Cardiac muscle cell (in vitro differentiated cells and primary cell): ENCODE results near the gene KIF26B. TPM values are rescaled to one million over a fixed set of nuclear protein-coding genes. Genes with fewer than 3 reads are reported as not detected.

Experiments used
- DNase-seq, 2 donors: peaks; one replicate each; pipeline versions ENCODE4 v3.0.0 to v3.0.0-alpha.2; 2010 to 2017; ENCODE audit warnings: low read depth in 1 of 2, low spot score in 1 of 2
- H3K27ac ChIP-seq: fragments of 200-600 bp; sonication (generic); 2 replicates; pipeline ENCODE4 v1.5.1; 2016
- H3K27me3 ChIP-seq: fragments of 200-600 bp; sonication (generic); 2 replicates; pipeline ENCODE4 v1.6.0; 2016; ENCODE audit warnings: control low read depth
- H3K36me3 ChIP-seq: fragments of 200-600 bp; sonication (generic); 2 replicates; pipeline ENCODE4 v1.5.1; 2016; ENCODE audit warnings: control low read depth
- H3K4me1 ChIP-seq: fragments of 200-600 bp; sonication (generic); 2 replicates; pipeline ENCODE4 v1.8.1; 2017; ENCODE audit warnings: low read depth, mild to moderate bottlenecking, mixed run types
- H3K4me3 ChIP-seq: fragments of 200-600 bp; sonication (generic); 2 replicates; pipeline ENCODE4 v1.5.1; 2016; ENCODE audit warnings: mild to moderate bottlenecking
- H3K9me3 ChIP-seq: fragments of 200-600 bp; sonication (generic); 2 replicates; pipeline ENCODE4 v1.5.1; 2017; ENCODE audit warnings: low read depth, mild to moderate bottlenecking, control low read depth
- polyA plus RNA-seq: library from polyadenylated mRNA; unstranded; fragments of >200 nt; fragmentation: Nextera tagmentation; extraction: Ambion mirVana; gene quantifications from 2 replicates; pipeline ENCODE4 v1.2.1, GENCODE V29; 2016
- total RNA-seq: library from RNA; depleted of rRNA; stranded (reverse); fragments of >200 nt; gene quantifications from 2 replicates; pipeline ENCODE4 v1.2.3, GENCODE V29; 2016
- TF ChIP-seq, protein P1 (sequence below): IDR thresholded peaks from 2 replicates; pipeline ENCODE4 v1.5.1; 2012; ENCODE audit warnings: low read depth, mild to moderate bottlenecking, low read length

KIF26B gene
- total and polyA plus RNA-seq, 2 experiments from 2014 or later, result 58.9 to 177 TPM

DNA sequence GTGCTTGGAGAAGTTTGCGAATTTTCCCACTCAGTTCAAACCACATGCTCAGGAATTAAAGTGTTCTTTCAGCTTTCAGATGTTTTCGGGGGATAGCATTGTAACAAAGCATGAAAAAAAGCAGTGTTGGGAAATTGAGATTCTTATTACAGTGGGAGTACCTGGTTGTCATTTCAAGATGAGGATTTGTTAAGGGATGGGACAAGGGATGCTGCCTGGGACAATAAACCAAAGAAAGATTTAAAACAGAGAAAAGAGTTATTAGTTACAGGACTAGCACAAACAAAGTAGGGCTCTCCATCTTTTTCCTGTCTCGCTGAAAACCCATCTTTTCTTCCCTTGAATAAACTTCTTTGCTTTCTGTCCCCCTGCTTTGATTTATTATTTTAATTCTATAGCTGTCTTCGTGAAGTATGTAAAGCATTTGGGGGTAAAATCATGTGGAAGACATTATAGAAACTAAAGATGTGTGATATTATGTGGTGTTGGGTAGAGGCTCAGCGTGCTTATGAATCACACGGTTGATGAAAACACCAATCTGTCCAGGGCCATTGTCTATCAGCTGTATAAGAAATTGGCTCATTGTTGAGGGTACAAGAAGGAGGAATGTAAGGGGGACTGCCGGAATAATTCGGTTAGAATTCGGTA is 277.6 kb downstream of the KIF26B start:
- no peak overlapping the region for H3K4me3 ChIP-seq
- no peaks in the 10 kb centered on the region for H3K9me3 ChIP-seq
- peak overlapping the region; percentile 29 for H3K27ac ChIP-seq
- H3K27me3 ChIP-seq, result no peaks in the 10 kb centered on the region
- peaks cover 4% of the 10 kb centered on the region for H3K4me1 ChIP-seq
- no peak for DNase-seq
- H3K36me3 ChIP-seq, result peaks cover 7% of the 10 kb centered on the region
- TF ChIP-seq, protein P1, sequence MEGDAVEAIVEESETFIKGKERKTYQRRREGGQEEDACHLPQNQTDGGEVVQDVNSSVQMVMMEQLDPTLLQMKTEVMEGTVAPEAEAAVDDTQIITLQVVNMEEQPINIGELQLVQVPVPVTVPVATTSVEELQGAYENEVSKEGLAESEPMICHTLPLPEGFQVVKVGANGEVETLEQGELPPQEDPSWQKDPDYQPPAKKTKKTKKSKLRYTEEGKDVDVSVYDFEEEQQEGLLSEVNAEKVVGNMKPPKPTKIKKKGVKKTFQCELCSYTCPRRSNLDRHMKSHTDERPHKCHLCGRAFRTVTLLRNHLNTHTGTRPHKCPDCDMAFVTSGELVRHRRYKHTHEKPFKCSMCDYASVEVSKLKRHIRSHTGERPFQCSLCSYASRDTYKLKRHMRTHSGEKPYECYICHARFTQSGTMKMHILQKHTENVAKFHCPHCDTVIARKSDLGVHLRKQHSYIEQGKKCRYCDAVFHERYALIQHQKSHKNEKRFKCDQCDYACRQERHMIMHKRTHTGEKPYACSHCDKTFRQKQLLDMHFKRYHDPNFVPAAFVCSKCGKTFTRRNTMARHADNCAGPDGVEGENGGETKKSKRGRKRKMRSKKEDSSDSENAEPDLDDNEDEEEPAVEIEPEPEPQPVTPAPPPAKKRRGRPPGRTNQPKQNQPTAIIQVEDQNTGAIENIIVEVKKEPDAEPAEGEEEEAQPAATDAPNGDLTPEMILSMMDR, result no peak

DNA sequence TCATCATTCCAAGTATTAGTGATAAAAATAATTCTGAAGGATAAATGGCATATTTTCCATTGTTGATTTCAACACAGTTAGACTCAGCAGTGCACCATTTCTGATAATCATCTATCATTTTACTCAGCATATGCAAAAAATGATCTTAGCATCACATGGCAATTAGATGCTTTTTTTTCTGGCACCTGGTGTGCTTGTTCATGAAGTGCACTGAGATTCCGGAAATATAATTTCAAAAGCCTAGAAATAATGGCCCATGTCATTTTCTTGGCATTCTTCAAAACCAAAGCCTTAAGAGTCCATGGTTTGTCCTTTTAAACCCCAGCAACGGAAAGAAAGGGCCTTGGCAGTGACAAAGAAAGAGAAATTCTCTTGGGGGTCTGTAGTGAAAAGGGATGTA is 278.8 kb downstream of the KIF26B start:
- TF ChIP-seq, protein P1, result no peak
- Histone ChIP-seq H3K27ac (no peak overlapping the region), H3K4me3 (no peak overlapping the region), H3K9me3 (no peaks in the 10 kb centered on the region), H3K27me3 (no peaks in the 10 kb centered on the region), H3K36me3 (peaks cover 2% of the 10 kb centered on the region), H3K4me1 (peaks cover 9% of the 10 kb centered on the region)
- DNase-seq, result no peak

DNA sequence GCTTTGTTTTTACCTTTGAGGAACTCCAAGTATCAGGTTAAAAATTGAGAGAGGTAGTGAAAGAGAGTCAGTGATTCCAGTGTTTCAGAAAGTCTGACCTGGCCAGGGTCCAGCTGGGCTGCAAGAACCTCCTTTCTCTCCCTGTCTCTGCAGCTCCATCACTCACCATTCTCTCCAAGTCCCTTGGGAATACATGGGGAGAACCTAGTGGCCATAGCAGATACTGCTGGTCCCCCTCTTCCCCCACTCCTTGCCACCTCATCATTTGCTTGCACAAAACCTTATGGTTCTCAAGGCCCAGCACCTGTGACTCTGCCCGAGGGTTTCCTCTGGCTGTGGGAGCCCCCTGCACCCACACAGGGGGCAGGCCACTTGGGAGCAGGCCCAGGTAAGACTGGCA is 279.5 kb downstream of the KIF26B start:
- Histone ChIP-seq H3K36me3 (peaks cover 2% of the 10 kb centered on the region), H3K27ac (no peak overlapping the region), H3K4me1 (peaks cover 9% of the 10 kb centered on the region), H3K27me3 (no peaks in the 10 kb centered on the region), H3K9me3 (no peaks in the 10 kb centered on the region), H3K4me3 (no peak overlapping the region)
- no peak for DNase-seq
- TF ChIP-seq, protein P1, result no peak

DNA sequence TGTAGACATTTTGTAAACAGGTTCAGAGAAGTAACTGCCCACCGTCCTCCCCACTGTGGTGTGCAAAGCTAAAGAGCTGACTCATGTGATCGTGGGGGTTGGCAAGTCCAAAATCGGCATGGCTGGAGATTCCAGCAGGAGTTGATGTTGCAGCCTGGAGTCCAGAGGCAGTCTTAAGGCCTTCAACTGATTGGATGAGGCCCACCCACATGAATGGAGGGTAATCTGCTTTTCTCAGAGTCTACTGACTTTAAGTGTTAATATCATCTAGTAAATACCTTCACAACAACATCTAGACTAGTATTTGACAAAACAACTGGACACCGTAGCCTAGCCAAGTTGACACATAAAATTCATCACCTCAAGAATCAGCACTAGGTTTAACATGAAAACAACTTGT is 281.6 kb downstream of the KIF26B start:
- TF ChIP-seq, protein P1, result no peak
- DNase-seq, result no peak
- Histone ChIP-seq H3K4me1 (peaks cover 11% of the 10 kb centered on the region), H3K9me3 (no peaks in the 10 kb centered on the region), H3K36me3 (peaks cover 2% of the 10 kb centered on the region), H3K27me3 (no peaks in the 10 kb centered on the region), H3K4me3 (no peak overlapping the region), H3K27ac (no peak overlapping the region)

DNA sequence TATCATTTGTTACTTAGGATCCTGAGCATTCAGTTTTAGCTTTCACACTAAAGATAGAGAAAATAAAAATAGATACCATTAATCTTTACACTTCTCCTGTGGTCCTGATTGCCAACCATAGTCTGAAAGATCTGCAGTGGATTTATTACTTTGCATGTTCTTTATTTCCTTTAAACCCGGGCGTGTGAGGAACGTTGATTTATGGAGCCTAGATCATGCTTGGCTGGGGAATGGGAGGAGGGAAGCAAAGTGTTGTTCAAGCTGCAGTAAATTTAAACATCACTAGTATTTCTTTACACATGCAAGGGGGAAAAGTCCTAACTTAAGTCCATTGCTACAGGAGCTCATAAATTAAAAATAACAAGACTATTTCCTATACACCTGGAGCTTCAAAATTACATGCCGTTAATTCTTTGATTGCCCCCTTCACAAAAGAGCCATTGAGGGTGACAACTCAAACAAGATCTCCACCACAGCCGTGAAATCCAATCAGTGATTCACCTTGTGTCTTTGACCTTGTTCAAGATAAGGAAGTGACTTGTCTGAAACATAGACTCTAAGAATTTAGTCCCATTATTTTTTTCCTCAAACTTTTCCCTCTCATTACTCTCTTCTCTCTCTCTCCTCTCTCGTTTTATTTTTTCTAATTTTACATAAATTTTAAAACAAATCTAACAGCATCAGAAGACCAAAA is 282.7 kb downstream of the KIF26B start:
- no peaks in the 10 kb centered on the region for H3K27me3 ChIP-seq
- H3K27ac ChIP-seq, result peak overlapping the region; percentile 45
- no peak for DNase-seq
- TF ChIP-seq, protein P1, result no peak
- H3K4me3 ChIP-seq, result no peak overlapping the region
- peaks cover 21% of the 10 kb centered on the region for H3K4me1 ChIP-seq
- no peaks in the 10 kb centered on the region for H3K9me3 ChIP-seq
- peaks cover 2% of the 10 kb centered on the region for H3K36me3 ChIP-seq
